ENCODE results near the gene PTPN6. TPM values are rescaled to one million over a fixed set of nuclear protein-coding genes. Genes with fewer than 3 reads are reported as not detected.

The PTPN6 gene
- total RNA-seq, 1 experiment from 2014 or later, result 19.8 TPM

GRCh38 chr12:6909421-6910145 lies 41.6 kb upstream of the PTPN6 start:
- H2BK12ac ChIP-seq (ENCODE audit: insufficient read length, low read depth, low read length), result no peak overlapping the region
- H3T11ph ChIP-seq (ENCODE audit: low read length), result no peak overlapping the region
- no peaks in the 10 kb centered on the region for H3K79me1 ChIP-seq (ENCODE audit: insufficient read depth, low read depth, low read length, poor library complexity, severe bottlenecking)
- H4K91ac ChIP-seq (ENCODE audit: insufficient read length, low read depth, low read length), result no peak overlapping the region
- H2BK5ac ChIP-seq (ENCODE audit: insufficient read length, low read length), result no peak overlapping the region
- H3K56ac ChIP-seq (ENCODE audit: insufficient read length, low read depth, low read length), result no peak overlapping the region
- no peak overlapping the region for H3K14ac ChIP-seq (ENCODE audit: insufficient read depth, low read length)
- no peak overlapping the region for H3K18ac ChIP-seq (ENCODE audit: insufficient read length, low read depth, low read length)
- H2AFZ ChIP-seq (ENCODE audit: low read length), result no peak overlapping the region
- H3K79me2 ChIP-seq (ENCODE audit: insufficient read depth, low read length), result no peaks in the 10 kb centered on the region
- no peak overlapping the region for H3K4ac ChIP-seq (ENCODE audit: low read depth, low read length)
- H3K4me3 Mint-ChIP-seq, result no peak overlapping the region
- no peak overlapping the region for H3K27ac ChIP-seq (ENCODE audit: insufficient read length, low read depth, low read length)
- WGBS (ENCODE audit: extremely low coverage, insufficient read length, low lambda C conversion rate), result no CpG with 5 or more reads among the region's 4 CpGs
- H3K9ac ChIP-seq (ENCODE audit: extremely low read depth, insufficient read length, low read length), result no peak overlapping the region
- H2BK20ac ChIP-seq (ENCODE audit: low read depth, low read length, poor library complexity, severe bottlenecking), result no peak overlapping the region
- no peak overlapping the region for H3K23ac ChIP-seq (ENCODE audit: insufficient read length, low read depth, low read length)
- H3K23me2 ChIP-seq (ENCODE audit: insufficient read length, low read depth, low read length, poor library complexity, severe bottlenecking), result peaks cover 10% of the 10 kb centered on the region
- peaks cover 23% of the 10 kb centered on the region for H3K27me3 Mint-ChIP-seq (ENCODE audit: low read depth)
- DNase-seq, result no peak
- H4K5ac ChIP-seq (ENCODE audit: insufficient read length, low read depth, low read length), result no peak overlapping the region
- TF ChIP-seq CTCF (conservative IDR thresholded peaks at IDR 0.05), result no peak
- H3K4me1 Mint-ChIP-seq, result peaks cover 12 to 15% of the 10 kb centered on the region in 2 experiments
- H3K27me3 ChIP-seq (ENCODE audit: insufficient read depth, low read length), result no peaks in the 10 kb centered on the region; the same call in 1 of the 2 replicates
- no peak overlapping the region for H2BK15ac ChIP-seq (ENCODE audit: low read depth, low read length)
- H3K9me3 Mint-ChIP-seq, result no peaks in the 10 kb centered on the region
- H4K8ac ChIP-seq (replicated peaks; ENCODE audit: insufficient read length, low read depth, low read length), result no peak overlapping the region
- H2BK120ac ChIP-seq (ENCODE audit: low read depth, low read length, poor library complexity, severe bottlenecking), result no peak overlapping the region
- H3K4me2 ChIP-seq (ENCODE audit: insufficient read depth, insufficient read length, low read length), result no peak overlapping the region
- no peaks in the 10 kb centered on the region for H4K20me1 ChIP-seq (ENCODE audit: control insufficient read depth, insufficient read depth, insufficient read length)
- no peaks in the 10 kb centered on the region; the same call in 1 of the 2 replicates for H3K4me1 ChIP-seq (ENCODE audit: insufficient read depth, low read length)
- H3K27ac Mint-ChIP-seq, result no peak overlapping the region
- no peaks in the 10 kb centered on the region for H3K9me3 ChIP-seq (ENCODE audit: control insufficient read depth, low read depth, low read length)
- H3K36me3 Mint-ChIP-seq (ENCODE audit: insufficient read depth in 1 of 3, low read depth in 3 of 3), result no peaks in the 10 kb centered on the region; a peak in 1 of 7 replicates
- H2AK5ac ChIP-seq (ENCODE audit: insufficient read length, low read length), result no peak overlapping the region

All from H9 (cell line).